H9 (cell line): ENCODE measurements around the gene MYL2. TPM values are rescaled to one million over a fixed set of nuclear protein-coding genes. Genes with fewer than 3 reads are reported as not detected.

Experiments used
- DNase-seq: peaks from one replicate; pipeline ENCODE4 v3.0.0-alpha.2; 2017
- H2AFZ ChIP-seq: one replicate; pipeline ENCODE4 v1.6.1; 2013; ENCODE audit warnings: mild to moderate bottlenecking, low read length, control low read depth, moderate library complexity
- H2AK5ac ChIP-seq: 2 replicates; pipeline ENCODE4 v1.6.1; 2013; ENCODE audit warnings: low read length, control low read depth, mixed read lengths; ENCODE audit not compliant: insufficient read length
- H2BK120ac ChIP-seq: one replicate; pipeline ENCODE4 v1.6.1; 2013; ENCODE audit warnings: low read depth, mild to moderate bottlenecking, low read length, control low read depth, inconsistent platforms; ENCODE audit not compliant: poor library complexity, severe bottlenecking
- H2BK12ac ChIP-seq: 2 replicates; pipeline ENCODE4 v1.6.1; 2013; ENCODE audit warnings: low read length, control low read depth, mixed read lengths, low read depth; ENCODE audit not compliant: insufficient read length
- H2BK15ac ChIP-seq: 2 replicates; pipeline ENCODE4 v1.6.1; 2013; ENCODE audit warnings: low read depth, low read length, control low read depth
- H2BK20ac ChIP-seq: one replicate; pipeline ENCODE4 v1.6.1; 2013; ENCODE audit warnings: low read depth, mild to moderate bottlenecking, low read length, control low read depth, inconsistent platforms; ENCODE audit not compliant: poor library complexity, severe bottlenecking
- H2BK5ac ChIP-seq: 2 replicates; pipeline ENCODE4 v1.6.1; 2013; ENCODE audit warnings: low read length, control low read depth, mixed read lengths; ENCODE audit not compliant: insufficient read length
- H3K14ac ChIP-seq: 2 replicates; pipeline ENCODE4 v1.6.1; 2013; ENCODE audit warnings: low read length, control low read depth; ENCODE audit not compliant: insufficient read depth
- H3K18ac ChIP-seq: 2 replicates; pipeline ENCODE4 v1.6.1; 2013; ENCODE audit warnings: low read depth, mild to moderate bottlenecking, mixed read lengths, low read length, control low read depth; ENCODE audit not compliant: insufficient read length
- H3K23ac ChIP-seq: 2 replicates; pipeline ENCODE4 v1.6.1; 2013; ENCODE audit warnings: low read length, control low read depth, mixed read lengths, low read depth; ENCODE audit not compliant: insufficient read length
- H3K23me2 ChIP-seq: 2 replicates; pipeline ENCODE4 v1.6.1; 2013; ENCODE audit warnings: low read depth, mild to moderate bottlenecking, mixed read lengths, low read length, control low read depth; ENCODE audit not compliant: insufficient read length, poor library complexity, severe bottlenecking
- H3K27ac ChIP-seq: 2 replicates; pipeline ENCODE4 v1.5.1; 2013; ENCODE audit warnings: low read length, control low read depth, mixed read lengths, low read depth; ENCODE audit not compliant: insufficient read length
- H3K27me3 ChIP-seq: 2 replicates; pipeline ENCODE4 v1.6.1; 2013; ENCODE audit warnings: low read length, control low read depth, inconsistent platforms; ENCODE audit not compliant: insufficient read depth
- H3K4ac ChIP-seq: 2 replicates; pipeline ENCODE4 v1.6.1; 2013; ENCODE audit warnings: low read depth, mild to moderate bottlenecking, control low read depth, inconsistent platforms, low read length, moderate library complexity
- H3K4me1 ChIP-seq: 2 replicates; pipeline ENCODE4 v1.6.1; 2013; ENCODE audit warnings: low read length, control low read depth, inconsistent platforms; ENCODE audit not compliant: insufficient read depth
- H3K4me2 ChIP-seq: 2 replicates; pipeline ENCODE4 v1.6.1; 2013; ENCODE audit warnings: low read length, control low read depth, mixed read lengths; ENCODE audit not compliant: insufficient read length, insufficient read depth
- H3K56ac ChIP-seq: 2 replicates; pipeline ENCODE4 v1.6.1; 2013; ENCODE audit warnings: low read depth, mild to moderate bottlenecking, mixed read lengths, low read length, control low read depth; ENCODE audit not compliant: insufficient read length
- H3K79me1 ChIP-seq: 2 replicates; pipeline ENCODE4 v1.6.1; 2013; ENCODE audit warnings: low read depth, mild to moderate bottlenecking, moderate library complexity, low read length, control low read depth, inconsistent platforms; ENCODE audit not compliant: insufficient read depth, poor library complexity, severe bottlenecking
- H3K79me2 ChIP-seq: 2 replicates; pipeline ENCODE4 v1.6.1; 2013; ENCODE audit warnings: low read length, control low read depth, inconsistent platforms; ENCODE audit not compliant: insufficient read depth
- H3K9ac ChIP-seq: 2 replicates; pipeline ENCODE4 v1.6.1; 2013; ENCODE audit warnings: low read length, control low read depth, mixed read lengths; ENCODE audit not compliant: insufficient read length; ENCODE audit errors: extremely low read depth
- H3K9me3 ChIP-seq: one replicate; pipeline ENCODE4 v1.6.1; 2013; ENCODE audit warnings: low read depth, low read length, inconsistent platforms; ENCODE audit not compliant: control insufficient read depth
- H3T11ph ChIP-seq: one replicate; pipeline ENCODE4 v1.6.1; 2013; ENCODE audit warnings: mild to moderate bottlenecking, low read length, control low read depth, inconsistent platforms
- H4K20me1 ChIP-seq: one replicate; pipeline ENCODE4 v1.6.1; 2013; ENCODE audit not compliant: control insufficient read depth, insufficient read length, insufficient read depth
- H4K5ac ChIP-seq: 2 replicates; pipeline ENCODE4 v1.6.1; 2013; ENCODE audit warnings: low read depth, mild to moderate bottlenecking, mixed read lengths, low read length, control low read depth; ENCODE audit not compliant: insufficient read length
- H4K8ac ChIP-seq: replicated peaks from 2 replicates; pipeline ENCODE4 v1.6.1; 2013; ENCODE audit warnings: low read length, control low read depth, mixed read lengths, low read depth; ENCODE audit not compliant: insufficient read length
- H4K91ac ChIP-seq: 2 replicates; pipeline ENCODE4 v1.6.1; 2013; ENCODE audit warnings: low read depth, mild to moderate bottlenecking, moderate library complexity, mixed read lengths, low read length, control low read depth; ENCODE audit not compliant: insufficient read length
- H3K27ac Mint-ChIP-seq, 3 experiments: 2 replicates in 2 of 3; 3 replicates in 1 of 3; pipeline ENCODE4 v1.8.0; 2020 to 2021; ENCODE audit warnings: mixed read lengths in 3 of 3, mild to moderate bottlenecking in 1 of 3, moderate library complexity in 1 of 3
- H3K27me3 Mint-ChIP-seq: 2 replicates; pipeline ENCODE4 v1.8.0; 2021; ENCODE audit warnings: low read depth, mild to moderate bottlenecking, moderate library complexity, mixed read lengths
- H3K36me3 Mint-ChIP-seq, 3 experiments: 2 replicates in 2 of 3; 3 replicates in 1 of 3; pipeline ENCODE4 v1.8.0; 2020 to 2021; ENCODE audit warnings: low read depth in 3 of 3, mixed read lengths in 3 of 3; ENCODE audit not compliant: insufficient read depth in 1 of 3
- H3K4me1 Mint-ChIP-seq, 2 experiments: 2 replicates each; pipeline ENCODE4 v1.8.0; 2020; ENCODE audit warnings: mixed read lengths in 2 of 2
- H3K4me3 Mint-ChIP-seq, 2 experiments: 2 replicates in 1 of 2; 3 replicates in 1 of 2; pipeline ENCODE4 v1.8.0; 2020 to 2021; ENCODE audit warnings: mild to moderate bottlenecking in 2 of 2, mixed read lengths in 2 of 2, moderate library complexity in 1 of 2
- H3K9me3 Mint-ChIP-seq, 2 experiments: 2 replicates in 1 of 2; 3 replicates in 1 of 2; pipeline ENCODE4 v1.8.0; 2020; ENCODE audit warnings: mild to moderate bottlenecking in 2 of 2, mixed read lengths in 2 of 2, moderate library complexity in 1 of 2
- WGBS: extraction: QIAGEN DNeasy Blood & Tissue Kit; methylation state at CpG from one replicate; pipeline ENCODE4 v1.1.7; 2013; ENCODE audit warnings: missing lambda C conversion rate, low lambda C conversion rate, mixed read lengths; ENCODE audit not compliant: insufficient read length; ENCODE audit errors: extremely low coverage; 5-methylcytosine and 5-hydroxymethylcytosine counted together
- total RNA-seq: library from RNA; stranded (reverse); gene quantifications from 2 replicates; pipeline ENCODE4 v1.2.1, GENCODE V29; 2021
- TF ChIP-seq, protein P1 (sequence below): fragments of 200-600 bp; sonication (generic); conservative IDR thresholded peaks from 3 replicates; pipeline ENCODE4 v1.8.0; 2021; ENCODE audit warnings: antibody characterized with exemption, mild to moderate bottlenecking

The MYL2 gene
- total RNA-seq, 1 experiment from 2014 or later: not detected

GRCh38 chr12:110880651-110881050 is 39.7 kb downstream of the MYL2 start:
- Histone ChIP-seq H3K79me2 (no peaks in the 10 kb centered on the region), H2BK15ac (no peak overlapping the region), H2AFZ (no peak overlapping the region), H3K4ac (no peak overlapping the region), H3K56ac (no peak overlapping the region), H4K20me1 (no peaks in the 10 kb centered on the region), H3T11ph (no peak overlapping the region), H3K9ac (no peak overlapping the region), H3K23me2 (no peaks in the 10 kb centered on the region), H3K14ac (no peak overlapping the region), H2BK5ac (no peak overlapping the region), H2BK120ac (no peak overlapping the region), H3K9me3 (no peaks in the 10 kb centered on the region), H3K27ac (no peak overlapping the region), H2AK5ac (no peak overlapping the region), H3K4me1 (no peaks in the 10 kb centered on the region), H3K27me3 (no peaks in the 10 kb centered on the region), H3K4me2 (no peak overlapping the region), H3K18ac (no peak overlapping the region), H3K23ac (no peak overlapping the region), H4K91ac (no peak overlapping the region), H2BK20ac (no peak overlapping the region), H4K8ac (no peak overlapping the region), H4K5ac (no peak overlapping the region), H3K79me1 (no peaks in the 10 kb centered on the region), H2BK12ac (no peak overlapping the region)
- no peaks in the 10 kb centered on the region; the same call in none of the 2 replicates for H3K27me3 Mint-ChIP-seq
- 100% methylated on average over 1 of the region's 2 CpGs for WGBS
- TF ChIP-seq, protein P1, sequence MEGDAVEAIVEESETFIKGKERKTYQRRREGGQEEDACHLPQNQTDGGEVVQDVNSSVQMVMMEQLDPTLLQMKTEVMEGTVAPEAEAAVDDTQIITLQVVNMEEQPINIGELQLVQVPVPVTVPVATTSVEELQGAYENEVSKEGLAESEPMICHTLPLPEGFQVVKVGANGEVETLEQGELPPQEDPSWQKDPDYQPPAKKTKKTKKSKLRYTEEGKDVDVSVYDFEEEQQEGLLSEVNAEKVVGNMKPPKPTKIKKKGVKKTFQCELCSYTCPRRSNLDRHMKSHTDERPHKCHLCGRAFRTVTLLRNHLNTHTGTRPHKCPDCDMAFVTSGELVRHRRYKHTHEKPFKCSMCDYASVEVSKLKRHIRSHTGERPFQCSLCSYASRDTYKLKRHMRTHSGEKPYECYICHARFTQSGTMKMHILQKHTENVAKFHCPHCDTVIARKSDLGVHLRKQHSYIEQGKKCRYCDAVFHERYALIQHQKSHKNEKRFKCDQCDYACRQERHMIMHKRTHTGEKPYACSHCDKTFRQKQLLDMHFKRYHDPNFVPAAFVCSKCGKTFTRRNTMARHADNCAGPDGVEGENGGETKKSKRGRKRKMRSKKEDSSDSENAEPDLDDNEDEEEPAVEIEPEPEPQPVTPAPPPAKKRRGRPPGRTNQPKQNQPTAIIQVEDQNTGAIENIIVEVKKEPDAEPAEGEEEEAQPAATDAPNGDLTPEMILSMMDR: no peak
- no peak for DNase-seq
- H3K4me3 Mint-ChIP-seq: no peak overlapping the region; a peak in 1 of 5 replicates
- H3K27ac Mint-ChIP-seq: no peak overlapping the region
- H3K36me3 Mint-ChIP-seq: no peaks in the 10 kb centered on the region
- 0 out of 4 replicates have a peak, but pooled peaks cover 0 to 3% of the 10 kb centered on the region in 2 experiments for H3K4me1 Mint-ChIP-seq
- peaks cover 0 to 2% of the 10 kb centered on the region in 2 experiments; a peak in 2 of 5 replicates for H3K9me3 Mint-ChIP-seq
